GM23248 (cell line): ENCODE measurements around the gene HOXD12.

Source experiments
- EZH2 ChIP-seq: fragments of 200-600 bp; sonication (generic); IDR thresholded peaks from 2 replicates; pipeline ENCODE4 v1.6.1; 2018; ENCODE audit warnings: antibody characterized with exemption, mild to moderate bottlenecking; ENCODE audit not compliant: insufficient read depth, poor library complexity, severe bottlenecking
- EZH2phosphoT487 ChIP-seq: fragments of 200-600 bp; sonication (generic); IDR thresholded peaks from 2 replicates; pipeline ENCODE4 v1.6.1; 2018; ENCODE audit warnings: antibody characterized with exemption, moderate library complexity, mild to moderate bottlenecking, low read depth; ENCODE audit not compliant: insufficient read depth

- TF ChIP-seq EZH2 (no peak), EZH2phosphoT487 (no peak)
Measured at GRCh38 chr2:176072292-176072669, 27.3 kb upstream of the HOXD12 start.
